Measurements from ENCODE around the gene FUT7. TPM values are rescaled to one million over a fixed set of nuclear protein-coding genes. Genes with fewer than 3 reads are reported as not detected.

Gene FUT7
- total RNA-seq, 1 experiment from 2014 or later, result not detected

- H2BK5ac ChIP-seq (ENCODE audit: insufficient read length, low read length), result no peak overlapping the region
- H3K36me3 Mint-ChIP-seq (ENCODE audit: insufficient read depth in 1 of 3, low read depth in 3 of 3), result peaks cover 0 to 14% (median 5%) of the 10 kb centered on the region in 3 experiments; a peak in 5 of 7 replicates
- no peak overlapping the region for H2AFZ ChIP-seq (ENCODE audit: low read length)
- no peak overlapping the region for H3T11ph ChIP-seq (ENCODE audit: low read length)
- no peaks in the 10 kb centered on the region; a peak in 1 of 4 replicates for H3K4me1 Mint-ChIP-seq
- H3K4me3 Mint-ChIP-seq, result no peak overlapping the region
- H3K27ac Mint-ChIP-seq, result no peak overlapping the region
- no peak overlapping the region for H4K5ac ChIP-seq (ENCODE audit: insufficient read length, low read depth, low read length)
- WGBS (ENCODE audit: extremely low coverage, insufficient read length, low lambda C conversion rate), result no CpG with 5 or more reads among the region's 8 CpGs
- no peak overlapping the region for H2AK5ac ChIP-seq (ENCODE audit: insufficient read length, low read length)
- H3K18ac ChIP-seq (ENCODE audit: insufficient read length, low read depth, low read length), result no peak overlapping the region
- H3K4ac ChIP-seq (ENCODE audit: low read depth, low read length), result no peak overlapping the region
- H3K79me2 ChIP-seq (ENCODE audit: insufficient read depth, low read length), result no peaks in the 10 kb centered on the region
- no peak for DNase-seq
- H3K27me3 Mint-ChIP-seq (ENCODE audit: low read depth), result peaks cover 19% of the 10 kb centered on the region
- no peak overlapping the region for H3K27ac ChIP-seq (ENCODE audit: insufficient read length, low read depth, low read length)
- H3K56ac ChIP-seq (ENCODE audit: insufficient read length, low read depth, low read length), result no peak overlapping the region
- H3K14ac ChIP-seq (ENCODE audit: insufficient read depth, low read length), result no peak overlapping the region; the same call in 1 of the 2 replicates
- no peak overlapping the region for H2BK20ac ChIP-seq (ENCODE audit: low read depth, low read length, poor library complexity, severe bottlenecking)
- H3K4me1 ChIP-seq (ENCODE audit: insufficient read depth, low read length), result no peaks in the 10 kb centered on the region
- H3K9ac ChIP-seq (ENCODE audit: extremely low read depth, insufficient read length, low read length), result no peak overlapping the region
- no peak for TF ChIP-seq CTCF (conservative IDR thresholded peaks at IDR 0.05)
- no peak overlapping the region for H2BK120ac ChIP-seq (ENCODE audit: low read depth, low read length, poor library complexity, severe bottlenecking)
- H4K20me1 ChIP-seq (ENCODE audit: control insufficient read depth, insufficient read depth, insufficient read length), result no peaks in the 10 kb centered on the region
- H4K91ac ChIP-seq (ENCODE audit: insufficient read length, low read depth, low read length), result no peak overlapping the region
- H3K79me1 ChIP-seq (ENCODE audit: insufficient read depth, low read depth, low read length, poor library complexity, severe bottlenecking), result no peaks in the 10 kb centered on the region
- no peak overlapping the region for H2BK15ac ChIP-seq (ENCODE audit: low read depth, low read length)
- no peaks in the 10 kb centered on the region for H3K23me2 ChIP-seq (ENCODE audit: insufficient read length, low read depth, low read length, poor library complexity, severe bottlenecking)
- no peaks in the 10 kb centered on the region for H3K9me3 ChIP-seq (ENCODE audit: control insufficient read depth, low read depth, low read length)
- no peaks in the 10 kb centered on the region for H3K27me3 ChIP-seq (ENCODE audit: insufficient read depth, low read length)
- no peak overlapping the region for H2BK12ac ChIP-seq (ENCODE audit: insufficient read length, low read depth, low read length)
- no peaks in the 10 kb centered on the region for H3K9me3 Mint-ChIP-seq
- no peak overlapping the region for H3K23ac ChIP-seq (ENCODE audit: insufficient read length, low read depth, low read length)
- no peak overlapping the region for H4K8ac ChIP-seq (replicated peaks; ENCODE audit: insufficient read length, low read depth, low read length)
- no peak overlapping the region for H3K4me2 ChIP-seq (ENCODE audit: insufficient read depth, insufficient read length, low read length)
Measured at GRCh38 chr9:137035937-137036336, 4.0 kb upstream of the FUT7 start.

Measured in H9 (cell line).